ENCODE results near the gene REPIN1.

REPIN1 gene

DNA sequence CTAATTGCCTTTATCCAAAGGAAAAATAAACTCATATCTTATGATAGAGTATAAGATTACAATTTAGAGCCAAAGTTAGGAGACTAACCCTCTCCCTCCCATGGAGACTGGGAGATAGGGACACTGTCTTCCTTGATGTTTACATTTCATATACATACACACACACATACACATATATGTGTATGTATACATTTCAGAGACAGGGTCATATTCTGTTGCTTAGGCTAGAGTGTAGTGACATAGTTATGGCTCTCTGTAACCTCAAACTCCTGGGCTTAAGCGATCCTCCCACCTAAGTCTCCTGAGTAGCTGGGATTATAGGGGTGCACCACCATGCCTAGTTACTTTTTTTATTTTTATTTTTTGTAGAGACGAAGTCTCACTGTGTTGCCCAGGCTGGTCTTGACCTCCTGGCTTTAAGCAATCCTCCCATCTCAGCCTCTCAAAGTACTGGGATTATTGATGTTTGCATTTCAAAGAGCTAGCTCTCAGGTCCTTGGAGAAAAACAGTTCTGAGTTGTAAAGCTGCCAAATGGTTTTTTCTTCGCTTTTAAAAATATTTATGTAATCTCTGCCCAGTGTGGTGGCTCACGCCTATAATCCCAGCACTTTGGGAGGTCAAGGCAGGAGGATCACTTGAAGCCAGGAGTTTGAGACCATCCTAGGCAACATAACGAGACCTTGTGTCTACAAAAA, 8.1 kb upstream of the REPIN1 start:
- no peak for DNase-seq (ENCODE audit: low read depth)
- H3K4me3 ChIP-seq (ENCODE audit: low read length) = no peak overlapping the region
- TF ChIP-seq, protein P1, sequence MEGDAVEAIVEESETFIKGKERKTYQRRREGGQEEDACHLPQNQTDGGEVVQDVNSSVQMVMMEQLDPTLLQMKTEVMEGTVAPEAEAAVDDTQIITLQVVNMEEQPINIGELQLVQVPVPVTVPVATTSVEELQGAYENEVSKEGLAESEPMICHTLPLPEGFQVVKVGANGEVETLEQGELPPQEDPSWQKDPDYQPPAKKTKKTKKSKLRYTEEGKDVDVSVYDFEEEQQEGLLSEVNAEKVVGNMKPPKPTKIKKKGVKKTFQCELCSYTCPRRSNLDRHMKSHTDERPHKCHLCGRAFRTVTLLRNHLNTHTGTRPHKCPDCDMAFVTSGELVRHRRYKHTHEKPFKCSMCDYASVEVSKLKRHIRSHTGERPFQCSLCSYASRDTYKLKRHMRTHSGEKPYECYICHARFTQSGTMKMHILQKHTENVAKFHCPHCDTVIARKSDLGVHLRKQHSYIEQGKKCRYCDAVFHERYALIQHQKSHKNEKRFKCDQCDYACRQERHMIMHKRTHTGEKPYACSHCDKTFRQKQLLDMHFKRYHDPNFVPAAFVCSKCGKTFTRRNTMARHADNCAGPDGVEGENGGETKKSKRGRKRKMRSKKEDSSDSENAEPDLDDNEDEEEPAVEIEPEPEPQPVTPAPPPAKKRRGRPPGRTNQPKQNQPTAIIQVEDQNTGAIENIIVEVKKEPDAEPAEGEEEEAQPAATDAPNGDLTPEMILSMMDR (conservative IDR thresholded peaks at IDR 0.05; ENCODE audit: low read length) = no peak

DNA sequence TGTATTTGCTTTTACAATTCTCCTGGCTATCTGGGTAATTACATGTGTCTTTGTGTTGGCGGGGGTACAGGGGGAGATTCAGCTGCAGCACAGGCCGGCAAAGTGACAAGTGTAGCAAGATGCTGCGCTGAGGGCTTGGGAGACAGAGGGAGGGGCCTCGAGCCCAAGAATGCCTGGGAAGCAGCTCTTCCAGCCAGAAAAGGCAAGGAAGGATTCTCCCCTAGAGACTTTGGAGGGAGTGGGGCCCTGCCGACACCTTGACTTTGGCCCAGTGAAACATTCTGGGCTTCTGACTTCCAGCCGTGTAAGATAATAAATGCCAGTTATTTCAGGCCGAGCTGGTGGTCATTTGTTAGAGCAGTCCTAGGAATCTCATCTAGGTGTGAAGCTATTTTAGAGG, 7.2 kb upstream of the REPIN1 start:
- TF ChIP-seq, protein P1 (conservative IDR thresholded peaks at IDR 0.05; ENCODE audit: low read length) = no peak
- DNase-seq (ENCODE audit: low read depth) = no peak
- no peak overlapping the region for H3K4me3 ChIP-seq (ENCODE audit: low read length)

DNA sequence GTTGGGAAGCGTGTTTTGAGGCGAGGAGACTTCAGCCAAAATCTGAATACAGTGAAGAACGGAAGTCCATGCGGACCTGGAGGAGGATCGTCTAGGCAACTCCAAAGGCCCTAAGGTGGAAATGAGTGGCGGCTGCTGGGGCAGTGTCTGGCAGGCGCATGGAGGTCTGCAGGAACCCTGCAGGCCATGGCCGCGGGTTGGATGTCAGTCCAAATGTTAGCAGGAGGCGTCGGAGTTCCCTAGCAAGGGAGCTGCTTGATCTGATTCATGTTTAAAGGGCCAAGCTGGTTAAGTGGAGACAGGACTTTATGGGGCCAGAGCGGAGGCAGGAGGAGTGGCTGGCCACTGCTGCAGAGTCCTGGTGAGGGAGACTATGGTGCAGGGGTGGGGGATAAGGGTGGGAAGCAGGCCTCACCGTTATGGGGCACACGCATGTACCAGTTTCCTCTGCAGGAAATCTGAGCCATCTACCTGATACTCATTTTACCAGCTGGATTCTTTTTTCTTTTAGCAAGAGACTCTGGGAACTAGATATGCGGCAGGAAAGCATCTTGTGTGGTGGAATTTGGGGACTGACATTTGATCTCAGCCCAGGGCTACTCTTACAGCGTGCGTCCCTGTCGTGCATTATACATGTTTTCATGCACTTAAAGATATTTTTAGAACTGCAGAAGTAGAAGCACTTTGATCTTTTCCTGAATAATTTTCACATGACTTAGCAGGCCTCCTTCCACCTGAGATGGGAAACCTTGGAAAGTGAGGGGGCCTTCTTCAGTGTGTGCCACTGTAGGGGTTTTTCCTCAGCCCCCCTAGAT, 6.6 kb upstream of the REPIN1 start:
- TF ChIP-seq, protein P1 (conservative IDR thresholded peaks at IDR 0.05; ENCODE audit: low read length) = no peak
- H3K4me3 ChIP-seq (ENCODE audit: low read length) = no peak overlapping the region
- DNase-seq (ENCODE audit: low read depth) = no peak

DNA sequence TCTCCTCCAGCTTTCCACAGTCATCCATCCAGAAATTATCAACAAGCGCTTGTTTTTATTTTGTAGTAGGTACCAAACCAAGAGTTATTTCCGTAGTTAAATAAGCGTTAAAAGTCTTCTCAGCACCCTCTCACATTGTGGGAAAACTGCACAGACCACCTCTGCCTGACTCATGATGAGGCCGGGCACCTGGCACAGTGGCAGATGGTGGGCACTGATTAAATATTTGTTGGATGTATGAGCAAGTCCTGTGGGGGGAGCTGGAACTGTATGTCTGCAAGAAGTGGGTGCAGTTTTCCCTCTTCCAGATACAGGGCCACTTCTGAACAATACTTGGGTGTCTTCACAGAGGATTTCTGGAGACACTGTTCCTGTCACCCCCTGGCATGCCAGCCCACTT, 5.3 kb upstream of the REPIN1 start:
- TF ChIP-seq, protein P1 (conservative IDR thresholded peaks at IDR 0.05; ENCODE audit: low read length) = no peak
- no peak for DNase-seq (ENCODE audit: low read depth)
- H3K4me3 ChIP-seq (ENCODE audit: low read length) = no peak overlapping the region

DNA sequence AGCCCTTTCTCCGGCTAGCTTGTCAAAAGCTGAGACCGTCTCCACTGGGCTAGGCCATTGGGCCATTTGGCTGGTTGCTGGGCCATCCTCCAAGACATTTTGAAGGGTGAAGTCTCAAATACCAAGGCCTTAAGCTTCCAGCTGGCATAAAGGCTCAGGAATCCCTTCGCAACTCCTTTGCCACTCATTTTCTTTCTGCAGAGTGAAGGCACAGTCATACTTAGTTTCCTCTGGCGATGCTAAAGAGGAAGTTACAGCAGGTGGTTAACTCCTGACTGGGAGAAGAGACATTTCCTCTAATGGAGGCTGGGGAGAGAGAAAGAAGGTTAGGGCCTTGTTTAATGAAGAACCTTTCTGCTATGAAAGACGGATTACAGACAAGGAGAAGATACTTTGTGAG, 4.8 kb upstream of the REPIN1 start:
- no peak overlapping the region for H3K4me3 ChIP-seq (ENCODE audit: low read length)
- TF ChIP-seq, protein P1 (conservative IDR thresholded peaks at IDR 0.05; ENCODE audit: low read length) = no peak
- no peak for DNase-seq (ENCODE audit: low read depth)

DNA sequence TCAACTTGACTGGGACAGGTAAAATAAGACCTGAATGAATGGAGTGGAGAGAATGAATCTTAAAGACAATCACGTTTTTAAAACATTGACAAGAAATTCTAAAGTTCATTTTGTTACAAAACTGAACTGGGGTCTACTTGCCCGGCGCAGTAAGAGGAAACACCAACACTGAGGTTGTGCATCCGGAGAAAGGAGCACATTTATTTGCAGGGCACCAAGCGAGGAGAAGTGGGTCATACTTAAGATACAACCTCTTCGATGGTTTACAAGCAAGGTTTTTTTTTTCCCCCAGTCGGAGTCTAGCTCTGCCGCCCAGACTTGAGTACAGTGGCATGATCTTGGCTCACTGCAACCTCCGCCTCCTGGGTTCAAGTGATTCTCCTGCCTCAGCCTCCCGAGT, 3.4 kb upstream of the REPIN1 start:
- DNase-seq (ENCODE audit: low read depth) = no peak
- no peak overlapping the region for H3K4me3 ChIP-seq (ENCODE audit: low read length)
- TF ChIP-seq, protein P1 (conservative IDR thresholded peaks at IDR 0.05; ENCODE audit: low read length) = no peak

All from AG10803 (cell line).